Measurements from ENCODE around the gene HABP2. TPM values are rescaled to one million over a fixed set of nuclear protein-coding genes. Genes with fewer than 3 reads are reported as not detected.

Gene HABP2
- total and polyA plus RNA-seq, 2 of the 4 experiments (the other 2 are of a cell fraction), result not detected

GRCh38 chr10:113518816-113519591 lies 33.8 kb upstream of the HABP2 start:
- Histone ChIP-seq H3K79me1 (ENCODE audit: low read depth in 1 of 2, low read length in 2 of 2) (no peaks in the 10 kb centered on the region), H3K9me1 (ENCODE audit: insufficient read depth, low read length) (no peaks in the 10 kb centered on the region), H3K36me3 (ENCODE audit: control insufficient read depth, insufficient read depth, low read length) (no peaks in the 10 kb centered on the region), H3K4me2 (ENCODE audit: low read depth, low read length) (no peak overlapping the region), H3K4me3 (ENCODE audit: insufficient read depth, low read depth, low read length) (no peak overlapping the region), H3K9me3 (ENCODE audit: control insufficient read depth, insufficient read depth, low read length) (no peaks in the 10 kb centered on the region), H4K91ac (ENCODE audit: insufficient read depth, low read depth, low read length) (no peak overlapping the region), H2AK9ac (replicated peaks; ENCODE audit: low read depth, low read length, poor library complexity) (no peak overlapping the region), H2BK5ac (ENCODE audit: low read depth, low read length, poor library complexity, severe bottlenecking) (no peak overlapping the region), H3K9ac (ENCODE audit: low read depth, low read length) (no peak overlapping the region), H3K14ac (replicated peaks; ENCODE audit: low read depth, low read length) (no peak overlapping the region), H2AK5ac (ENCODE audit: low read depth, low read length) (no peak overlapping the region), H4K5ac (ENCODE audit: low read depth, low read length) (no peak overlapping the region), H3K18ac (ENCODE audit: low read depth, low read length) (no peak overlapping the region), H2AFZ (replicated peaks; ENCODE audit: low read length, poor library complexity) (no peak overlapping the region), H2BK15ac (ENCODE audit: low read depth, low read length) (no peak overlapping the region), H3K56ac (ENCODE audit: extremely low read depth, insufficient read depth, low read length) (no peak overlapping the region), H2BK120ac (ENCODE audit: low read depth, low read length) (no peak overlapping the region), H4K20me1 (ENCODE audit: insufficient read depth, low read length) (no peaks in the 10 kb centered on the region), H2BK20ac (ENCODE audit: low read depth, low read length) (no peak overlapping the region), H3K23ac (ENCODE audit: low read depth, low read length) (no peak overlapping the region), H4K8ac (ENCODE audit: low read depth in 2 of 2, low read length in 2 of 2) (no peak overlapping the region), H3K4me1 (ENCODE audit: control insufficient read depth, insufficient read depth, low read length) (no peaks in the 10 kb centered on the region), H3K27ac (ENCODE audit: insufficient read depth, low read length) (no peak overlapping the region), H3K4ac (ENCODE audit: low read depth, low read length) (no peak overlapping the region), H3K27me3 (ENCODE audit: control insufficient read depth, insufficient read depth, low read length) (0 out of 2 replicates have a peak, but pooled peaks cover 2% of the 10 kb centered on the region)
- DNase-seq (no peak), ATAC-seq (ENCODE audit: low read depth) (no peak)
- WGBS, 2 experiments (ENCODE audit: extremely low coverage in 2 of 2, insufficient read length in 1 of 2), result 25% methylated on average over 2 of the region's 10 CpGs; no CpG with 5 or more reads in 1 of the 2 experiments
- BruUV-seq (replicated peaks), result no TSS peak
- intact Hi-C loops (cut with micrococcal nuclease) (no loop called here), dilution Hi-C loops (cut with HindIII; ENCODE audit: low sequenced_read_pairs, unreplicated experiment) (no loop called here), in situ Hi-C loops (cut with MboI; ENCODE audit: low sequenced_read_pairs) (no loop called here)
- ChIA-PET POLR2A (ENCODE audit: unreplicated experiment) (no interaction called here), CTCF (no interaction called here)
- no peak for TF ChIP-seq POLR2A (IDR thresholded peaks at IDR 0.05; ENCODE audit: low read depth, low read length)
- TF ChIP-seq CEBPB (IDR thresholded peaks at IDR 0.05; ENCODE audit: low read depth, low read length), result no peak
- TF ChIP-seq USF2 (IDR thresholded peaks at IDR 0.05; ENCODE audit: low read depth, low read length), result no peak
- TF ChIP-seq FOS (IDR thresholded peaks at IDR 0.05; ENCODE audit: low read depth, low read length), result no peak
- TF ChIP-seq MXI1 (IDR thresholded peaks at IDR 0.05; ENCODE audit: borderline replicate concordance, low read depth, low read length), result no peak
- no peak for TF ChIP-seq SMC3 (IDR thresholded peaks at IDR 0.05; ENCODE audit: low read depth, low read length)
- no peak for TF ChIP-seq NFE2L2 (IDR thresholded peaks at IDR 0.05; ENCODE audit: low read depth, low read length)
- TF ChIP-seq MAFK (IDR thresholded peaks at IDR 0.05; ENCODE audit: low read depth, low read length), result no peak
- no peak for TF ChIP-seq RAD21 (IDR thresholded peaks at IDR 0.05; ENCODE audit: low read length)

Data from IMR-90 (cell line).